HK-2 (cell line): ENCODE measurements around the gene GFY.

Experiments used
- DNase-seq: peaks from one replicate; pipeline ENCODE4 v3.0.0-alpha.2; 2018; ENCODE audit not compliant: unreplicated experiment

GFY gene

DNA sequence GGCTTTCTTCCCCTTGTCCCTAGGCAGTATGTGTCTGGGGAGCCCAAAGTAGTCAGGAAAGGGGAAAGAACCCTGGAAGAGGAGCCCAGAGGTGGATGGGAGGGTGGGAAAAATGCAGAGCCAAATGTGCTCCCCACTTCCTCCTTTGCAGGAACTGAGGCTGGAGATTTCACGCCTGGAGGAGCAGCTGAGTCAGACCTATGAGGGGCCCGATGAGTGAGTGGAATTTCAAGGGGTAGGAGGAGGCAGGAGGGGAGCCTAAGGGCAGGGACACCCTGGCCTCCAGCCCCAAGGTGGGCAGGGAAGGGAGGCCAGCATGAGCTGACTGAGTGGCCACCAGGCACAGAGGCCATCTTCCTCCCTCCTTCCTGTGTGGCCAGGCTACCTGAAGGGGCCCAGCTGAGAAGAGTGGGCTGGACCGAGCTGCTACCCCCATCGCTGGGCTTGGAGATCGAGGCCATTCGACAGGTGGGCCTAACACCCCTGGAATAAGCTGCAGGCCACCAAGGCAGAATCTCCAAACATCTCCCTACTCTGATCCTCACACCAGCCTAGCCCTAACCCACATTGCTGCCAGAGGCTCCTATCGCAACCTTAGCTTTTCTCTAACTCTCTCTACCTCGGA lies 16.3 kb upstream of the GFY start:
- DNase-seq = peak; percentile 71

DNA sequence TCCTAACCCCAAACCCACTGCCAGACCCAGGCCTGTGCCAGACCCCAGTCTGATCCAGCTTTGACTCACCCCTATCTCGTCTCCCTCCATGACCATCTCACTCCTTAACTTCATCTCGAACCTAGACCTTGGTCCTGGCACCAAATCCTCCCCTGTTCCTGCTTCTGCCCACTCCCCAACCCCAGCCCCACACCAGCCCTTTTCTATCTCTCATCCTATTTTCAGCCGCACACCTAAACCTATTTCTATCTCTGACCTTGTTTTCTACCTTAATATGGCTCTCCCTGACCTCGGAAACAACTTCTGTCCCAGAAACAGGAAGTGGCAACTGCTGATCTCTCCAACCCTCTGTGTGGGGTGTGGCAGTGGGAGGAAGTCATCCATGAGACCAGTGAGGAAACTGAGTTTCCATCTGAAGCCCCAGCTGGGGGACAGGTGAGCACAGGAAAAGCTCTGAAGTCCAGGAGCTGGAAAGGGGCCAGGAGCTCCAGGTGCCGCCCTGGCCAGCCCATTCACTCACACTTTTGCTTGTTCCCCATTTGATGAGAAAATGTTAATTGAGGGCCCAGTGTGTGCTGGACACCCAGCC lies 15.7 kb upstream of the GFY start:
- no peak for DNase-seq

DNA sequence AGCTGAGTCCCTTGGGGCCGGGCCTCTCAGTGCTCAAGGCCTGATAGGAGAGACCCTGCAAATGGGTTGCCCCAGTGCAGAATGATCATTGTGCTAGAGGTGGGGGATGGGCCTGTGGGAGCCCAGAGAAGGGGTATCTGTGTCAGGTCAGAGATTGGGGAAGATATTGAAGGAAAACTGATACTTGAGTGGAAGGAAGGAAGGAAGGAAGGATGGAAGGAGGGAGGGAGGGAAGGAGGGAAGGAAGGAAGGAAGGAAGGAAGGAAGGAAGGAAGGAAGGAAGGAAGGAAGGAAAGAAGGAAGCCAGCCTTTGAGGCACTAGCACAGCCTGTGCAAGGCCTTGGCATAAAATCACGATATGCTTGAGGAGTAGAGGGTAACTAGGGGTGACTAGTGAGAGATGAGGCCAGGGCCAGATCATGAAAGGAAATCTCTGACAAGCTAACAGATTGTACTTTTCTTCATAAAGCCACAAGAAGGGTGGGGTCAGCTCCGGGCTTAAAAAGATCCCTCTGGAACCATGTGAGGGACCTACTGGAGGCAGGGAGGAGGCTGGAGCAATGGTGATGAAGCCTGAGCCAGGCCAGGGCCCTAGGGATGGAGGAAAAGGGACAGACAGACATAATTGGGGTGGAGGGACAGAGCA lies 13.4 kb upstream of the GFY start:
- DNase-seq = no peak

GRCh38 chr19:49413348-49413747 lies 11.8 kb upstream of the GFY start:
- no peak for DNase-seq

DNA sequence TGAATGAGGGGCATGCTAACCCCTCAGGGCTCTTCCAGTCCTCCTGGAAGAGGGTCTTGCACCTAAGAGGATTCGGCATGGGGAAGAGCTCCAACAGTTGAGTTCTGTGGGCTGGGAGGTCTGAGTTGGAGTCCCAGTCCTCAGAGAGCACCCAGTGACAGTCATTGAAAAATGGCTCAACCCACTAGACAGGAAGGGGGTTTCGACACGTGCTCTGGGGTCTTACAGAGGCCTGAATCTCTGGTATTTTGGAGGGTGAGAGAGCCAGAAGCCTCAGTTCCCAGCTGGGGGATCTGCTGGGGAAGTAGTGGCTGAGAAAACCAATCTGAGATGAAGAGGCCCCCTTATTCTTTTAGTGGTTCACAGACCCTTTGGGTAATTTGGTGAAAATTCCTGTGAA lies 10.9 kb upstream of the GFY start:
- no peak for DNase-seq

GRCh38 chr19:49415102-49415809 lies 9.9 kb upstream of the GFY start:
- no peak for DNase-seq

DNA sequence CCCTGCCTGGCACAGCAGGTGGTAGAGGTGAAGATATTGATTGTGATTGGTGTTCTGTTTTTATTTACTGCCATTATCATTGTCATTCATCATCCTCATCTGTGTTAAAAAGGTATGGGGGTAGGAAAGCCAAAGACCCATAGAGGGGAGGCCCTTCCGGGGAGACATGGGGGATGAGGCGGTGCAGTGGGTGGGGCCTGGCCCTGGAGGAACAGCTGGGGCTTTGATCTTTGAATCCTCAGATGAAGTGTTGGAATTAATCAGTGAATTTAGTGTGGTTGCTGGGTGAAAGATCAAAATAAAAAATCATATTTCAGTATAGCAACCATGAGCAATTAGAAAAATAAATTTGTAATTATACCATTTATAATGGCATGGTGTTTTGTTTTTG lies 9.4 kb upstream of the GFY start:
- DNase-seq = no peak

DNA sequence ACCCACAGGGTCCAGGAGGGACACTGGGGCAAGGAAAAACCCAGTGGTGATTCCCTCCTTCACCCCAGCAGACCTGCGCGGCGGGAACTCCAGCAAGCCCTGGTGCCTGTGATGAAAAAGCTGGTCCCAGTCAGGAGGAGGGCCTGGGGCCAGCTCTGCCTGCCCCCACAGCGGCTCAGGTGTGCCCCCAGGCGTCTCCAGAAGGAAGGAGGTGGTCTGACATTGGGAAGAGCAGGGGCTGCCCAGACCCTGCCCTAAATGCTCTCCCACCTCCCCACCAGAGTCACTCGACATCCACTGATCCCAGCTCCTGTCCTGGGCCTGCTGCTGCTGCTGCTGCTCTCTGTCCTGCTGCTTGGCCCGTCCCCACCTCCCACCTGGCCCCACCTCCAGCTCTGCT lies 8.1 kb upstream of the GFY start:
- DNase-seq = no peak

GRCh38 chr19:49418511-49418910 lies 6.7 kb upstream of the GFY start:
- DNase-seq = no peak

DNA sequence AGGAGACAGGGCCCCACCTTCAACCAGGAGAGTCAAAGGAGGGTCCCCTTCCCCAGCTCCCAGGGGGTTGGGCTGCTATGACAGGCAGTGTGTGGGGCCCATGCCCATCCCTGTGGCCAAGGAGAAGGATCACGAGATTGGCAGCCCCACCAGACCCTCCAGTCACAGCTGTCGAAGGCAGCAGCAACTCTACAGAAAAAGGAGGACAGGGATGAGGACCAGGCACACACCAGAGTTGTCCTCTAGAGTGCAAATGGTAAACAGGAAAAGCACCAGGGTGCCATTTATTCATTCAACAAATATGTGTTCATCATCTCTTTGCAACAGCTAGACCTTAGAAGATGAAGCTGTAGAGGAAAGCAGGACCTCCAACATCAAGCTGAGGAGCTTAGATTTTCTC lies 6.0 kb upstream of the GFY start:
- no peak for DNase-seq

DNA sequence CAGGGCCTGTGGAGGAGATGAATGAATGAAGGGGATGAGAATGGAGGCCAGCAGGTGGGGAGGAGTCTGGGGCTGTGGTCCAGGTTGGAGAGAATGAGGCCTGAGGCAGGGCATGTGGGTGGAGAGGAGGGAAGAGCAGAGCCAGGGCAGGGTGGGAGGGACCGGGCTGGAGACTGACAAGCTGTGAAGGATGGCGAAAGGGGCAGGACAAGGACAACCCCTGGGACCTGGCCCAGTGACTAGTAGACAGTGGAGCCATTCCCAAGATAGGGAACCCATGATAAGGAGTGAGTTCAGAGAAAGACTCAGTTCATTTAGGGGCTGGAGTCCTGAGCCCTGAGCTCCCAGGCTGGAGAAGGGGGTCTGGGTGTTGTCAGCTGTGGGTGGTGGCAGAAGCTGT lies 5.0 kb upstream of the GFY start:
- no peak for DNase-seq

GRCh38 chr19:49421039-49421877 lies 3.9 kb upstream of the GFY start:
- no peak for DNase-seq

DNA sequence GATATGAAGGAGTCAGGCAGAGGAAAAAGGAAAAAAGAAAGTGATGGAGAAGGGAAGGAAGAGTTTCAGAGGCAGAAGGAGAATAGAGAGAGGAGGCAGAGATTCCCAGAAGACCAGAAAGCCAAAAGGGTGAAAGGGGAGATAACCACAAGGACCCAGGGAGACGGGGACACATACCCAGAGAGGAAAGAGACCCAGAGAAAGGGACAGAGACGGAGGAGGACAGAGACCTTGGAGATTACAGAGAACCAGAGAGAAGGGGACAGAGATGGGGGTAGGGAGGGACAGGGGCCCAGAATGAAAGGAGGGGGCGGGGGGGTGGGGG lies 3.3 kb upstream of the GFY start:
- no peak for DNase-seq

- no peak for DNase-seq
Measured at GRCh38 chr19:49422407-49423070, 2.6 kb upstream of the GFY start.

DNA sequence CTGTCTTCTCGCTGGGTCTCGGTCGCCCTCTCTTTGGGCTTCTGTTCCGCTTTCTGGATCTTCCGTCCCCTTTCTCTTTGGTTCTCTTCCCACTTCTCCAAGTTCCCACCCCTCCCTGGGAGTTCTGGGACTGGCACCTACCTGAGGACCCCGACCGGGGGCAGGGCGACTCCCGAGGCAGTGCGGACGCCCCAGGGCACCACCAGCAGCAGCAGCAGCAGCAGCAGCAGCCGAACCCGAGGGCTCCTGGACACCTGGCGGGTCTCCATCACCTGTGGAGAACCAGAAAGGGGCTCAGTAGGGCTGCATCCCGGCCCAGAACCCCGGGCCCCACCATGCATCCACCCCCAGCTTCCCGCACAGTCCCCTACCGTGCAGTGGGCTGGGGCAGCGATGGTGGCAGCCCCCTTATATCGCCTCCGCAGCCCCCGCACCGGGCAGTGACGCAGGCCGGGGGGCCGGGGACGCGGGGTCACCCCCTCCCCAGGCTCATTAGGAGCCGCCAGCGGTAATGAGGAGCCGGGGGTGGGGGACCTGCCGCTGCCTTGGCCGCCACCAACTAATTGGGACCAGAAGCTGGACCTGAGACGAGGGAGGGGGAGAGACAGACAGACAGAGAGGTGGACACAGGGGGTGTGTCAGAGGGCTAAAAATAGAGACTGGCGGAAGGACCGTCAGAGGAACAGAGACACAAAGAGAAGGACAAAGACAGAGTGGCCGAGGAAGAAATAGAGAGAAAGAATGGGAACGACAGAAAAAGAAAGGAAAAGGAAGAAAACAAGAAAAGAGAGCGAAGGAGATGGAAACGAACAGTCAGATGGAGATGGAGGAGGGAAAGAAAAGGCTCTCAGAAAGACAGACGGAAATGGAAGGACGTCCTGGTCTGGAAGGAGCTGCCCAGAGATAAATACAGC lies 1.9 kb upstream of the GFY start, which contains the start of gene PTH2:
TSS of gene PTH2 (minus strand) at position 371 of the 914 bp plus-strand sequence. CDS start at position 269, 102 bp downstream.
- no peak for DNase-seq

DNA sequence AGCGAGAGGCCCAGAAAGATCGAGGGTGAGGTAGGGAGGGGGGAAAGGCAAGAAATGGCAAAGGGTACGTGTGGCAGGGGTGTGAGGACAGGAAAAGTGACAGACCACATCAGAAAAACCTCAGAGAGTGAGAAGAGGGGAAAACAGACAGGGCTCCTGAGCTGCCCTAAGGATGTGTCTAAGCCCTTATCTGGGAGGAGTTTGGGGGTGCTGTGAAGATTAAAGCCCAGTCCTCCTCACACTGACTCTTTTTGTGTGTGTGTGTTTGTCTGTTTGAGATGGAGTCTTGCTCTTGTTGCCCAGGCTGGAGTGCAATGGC lies 1.2 kb upstream of the GFY start:
- no peak for DNase-seq

GRCh38 chr19:49425922-49426592 lies 869 bp downstream of the GFY start:
- DNase-seq = no peak

GRCh38 chr19:49427339-49427738 lies 2.2 kb downstream of the GFY start:
- no peak for DNase-seq

- DNase-seq = peak; percentile 41
Measured at GRCh38 chr19:49427855-49428546, 2.8 kb downstream of the GFY start.
